Right forelimb (tissue), 1 donor: ENCODE measurements around the gene CLDND1.

Experiments used
- DNase-seq: peaks from one replicate; pipeline ENCODE4 v3.0.0-alpha.2; 2018

Gene CLDND1

DNA sequence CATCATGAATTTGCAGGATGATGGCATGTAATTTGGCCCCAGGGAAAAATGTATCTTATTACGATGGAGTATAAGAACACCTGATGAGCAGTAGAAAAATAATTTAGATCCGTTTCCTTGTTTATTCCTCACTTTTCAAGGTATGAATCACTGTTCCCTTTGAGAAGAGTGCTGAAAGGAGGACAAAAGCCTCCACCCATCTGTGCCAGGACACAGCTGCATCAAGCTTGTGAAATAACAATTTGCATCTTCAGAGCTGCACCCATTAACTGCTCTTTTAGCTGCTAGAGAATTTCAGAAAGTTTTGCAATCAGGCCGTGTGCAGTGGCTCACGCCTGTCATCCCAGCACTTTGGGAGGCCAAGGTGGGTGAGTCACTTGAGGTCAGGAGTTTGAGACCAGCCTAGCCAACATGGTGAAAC lies 9.6 kb downstream of the CLDND1 start:
- no peak for DNase-seq

DNA sequence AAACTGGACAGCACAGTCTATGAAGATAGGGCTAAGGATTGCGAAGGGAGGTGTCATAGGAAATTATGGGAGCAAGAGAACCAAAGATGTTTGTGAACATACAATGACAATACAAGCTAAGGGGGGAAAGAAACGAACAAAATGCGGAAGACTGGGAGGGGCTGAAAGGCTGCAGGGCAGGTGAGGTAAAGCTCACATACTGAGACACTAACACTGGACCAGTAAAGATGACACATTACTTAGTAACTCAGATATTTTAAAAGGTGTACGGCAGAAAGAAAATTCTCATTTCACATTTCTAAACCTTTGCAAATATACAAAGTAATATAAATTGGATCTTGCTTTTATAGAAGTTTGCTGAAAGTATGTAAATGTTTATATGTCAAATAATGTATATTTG lies 10.1 kb downstream of the CLDND1 start:
- DNase-seq = no peak

DNA sequence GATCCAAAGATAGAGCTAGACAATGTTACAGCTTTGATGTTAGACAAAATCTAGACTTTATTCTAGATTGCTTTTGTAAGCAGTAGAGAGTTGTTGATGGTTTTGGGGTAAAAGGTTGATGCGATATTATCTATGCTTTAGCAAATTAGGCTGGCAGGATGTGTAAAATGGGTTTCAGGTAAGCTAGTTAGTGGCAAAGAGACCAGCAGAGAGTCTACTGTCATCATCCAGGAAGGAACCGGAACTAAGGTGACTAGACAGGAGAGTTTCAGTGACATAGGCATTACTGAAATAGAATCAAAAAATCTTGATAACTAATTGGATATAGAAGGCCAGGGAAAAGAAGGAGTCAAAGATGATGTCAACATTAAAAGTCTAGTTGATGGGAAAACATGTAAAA lies 14.1 kb downstream of the CLDND1 start:
- no peak for DNase-seq

- no peak for DNase-seq
Measured at GRCh38 chr3:98504539-98504938, 18.2 kb downstream of the CLDND1 start.

DNA sequence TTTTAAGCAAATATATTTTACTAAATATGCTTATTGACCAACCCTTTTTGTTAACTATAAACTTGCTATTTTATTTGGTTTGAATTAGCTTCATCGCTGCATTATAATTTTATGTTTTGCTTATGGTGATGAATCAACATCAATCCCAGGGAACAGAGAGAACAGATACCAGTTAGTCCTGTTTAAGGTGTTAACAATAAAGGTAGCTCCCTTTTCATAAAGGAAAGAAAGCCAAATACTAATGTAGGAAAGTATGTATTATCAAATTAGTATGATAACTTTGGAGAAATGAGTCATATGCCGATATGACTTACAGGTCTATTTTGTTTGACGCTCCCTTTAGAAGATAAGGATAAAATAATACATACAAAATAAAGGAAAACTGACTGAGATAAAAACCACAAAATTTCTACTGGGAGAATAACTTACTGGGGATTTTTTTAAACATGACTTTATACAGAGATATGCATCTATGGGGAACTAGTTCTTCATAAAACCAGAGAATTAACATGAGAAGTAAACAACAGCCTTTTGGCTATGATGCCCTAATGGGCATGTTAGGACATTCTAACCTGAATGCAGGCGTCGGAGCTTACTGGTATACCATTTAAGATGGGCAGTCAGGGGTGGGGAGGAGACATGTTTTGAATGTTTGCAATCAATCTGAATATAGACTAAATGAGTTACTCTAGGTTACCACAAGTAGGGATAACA lies 20.7 kb downstream of the CLDND1 start:
- no peak for DNase-seq

- DNase-seq = no peak
Measured at GRCh38 chr3:98501270-98501669, 21.4 kb downstream of the CLDND1 start.

DNA sequence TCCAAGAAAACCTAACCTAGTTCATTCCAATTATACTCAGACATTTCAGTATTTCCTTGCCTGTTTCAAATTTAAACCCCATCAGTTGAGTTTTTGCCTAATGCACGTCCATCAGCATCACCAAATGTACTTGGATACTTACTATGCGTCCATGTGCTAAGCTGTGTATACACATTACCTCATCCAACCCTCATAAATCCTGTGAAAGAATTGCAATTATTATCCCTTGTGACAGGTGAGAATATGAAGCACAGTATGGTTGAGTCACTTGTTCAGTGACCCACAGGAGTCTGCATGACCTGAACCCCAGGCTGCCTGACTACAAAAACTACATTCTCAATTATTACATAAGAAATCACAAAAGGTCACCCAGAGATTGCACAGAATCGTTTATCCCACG lies 22.7 kb downstream of the CLDND1 start:
- DNase-seq = no peak

DNA sequence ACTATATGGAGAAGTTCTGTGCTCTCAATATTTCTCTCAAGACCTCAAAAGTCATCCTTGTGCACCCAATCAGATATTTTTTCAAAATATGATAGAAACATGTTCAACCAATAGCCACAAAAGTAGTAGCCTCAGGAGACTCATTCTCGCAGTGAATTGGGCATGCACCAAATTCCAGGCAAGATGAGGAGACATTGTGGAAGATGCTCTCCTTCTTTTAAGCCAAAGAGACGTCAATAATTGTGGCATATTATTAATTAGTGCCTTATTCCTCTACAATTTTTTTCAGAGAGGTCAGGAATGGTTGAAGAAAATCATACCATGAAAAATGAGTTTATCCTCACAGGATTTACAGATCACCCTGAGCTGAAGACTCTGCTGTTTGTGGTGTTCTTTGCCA lies 25.3 kb downstream of the CLDND1 start, which contains the start of gene OR5K2:
Gene OR5K2 (plus strand): TSS at position 301 of the 400 bp plus-strand sequence. CDS start 0 bp downstream, at position 301.
- DNase-seq = no peak

DNA sequence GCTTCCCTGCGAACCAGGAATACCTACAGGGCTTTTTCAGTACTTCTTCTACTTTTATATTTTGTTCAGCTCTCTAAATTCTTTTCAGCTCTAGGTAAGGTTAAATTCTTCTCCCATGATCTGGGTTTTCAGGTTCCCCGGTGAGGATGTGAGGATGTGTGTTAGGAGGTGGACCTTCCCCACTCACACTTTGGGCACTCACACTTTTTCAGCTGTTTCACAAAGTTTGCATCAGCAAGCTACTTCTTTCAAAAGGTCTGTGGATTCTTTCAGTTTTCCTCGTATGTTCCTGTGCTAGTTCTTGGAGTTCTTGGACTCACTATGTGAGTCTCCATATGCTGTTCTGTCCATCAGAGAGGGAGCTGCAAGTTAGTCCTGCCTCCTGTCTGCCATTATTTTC lies 39.1 kb downstream of the CLDND1 start:
- DNase-seq = no peak

GRCh38 chr3:98482717-98483482 lies 39.8 kb downstream of the CLDND1 start:
- no peak for DNase-seq
